HEK293T (cell line): ENCODE data around the gene LPIN1.

Experiments
- CTCF ChIA-PET: fragments of 350-600 bp; formaldehyde crosslinking; extraction: SDS; loops from one replicate; lab custom pipeline; 2021; ENCODE audit warnings: antibody characterized with exemption, inconsistent platforms; lab: Yijun Ruan, JAX
- POLR2A ChIA-PET: fragments of 350-600 bp; formaldehyde crosslinking; extraction: SDS; loops from one replicate; lab custom pipeline; 2020; ENCODE audit warnings: antibody characterized with exemption, inconsistent platforms; lab: Yijun Ruan, JAX
- DNase-seq: peaks from one replicate; pipeline ENCODE4 v3.0.0; 2012; ENCODE audit warnings: mixed read lengths; ENCODE audit errors: extremely low spot score
- ARNT ChIP-seq: fragments of 450-650 bp; IDR thresholded peaks from 2 replicates; pipeline ENCODE4 v1.6.1; 2017; ENCODE audit warnings: mild to moderate bottlenecking
- BHLHE40 ChIP-seq: fragments of 450-650 bp; IDR thresholded peaks from 2 replicates; pipeline ENCODE4 v1.6.1; 2016; ENCODE audit warnings: mild to moderate bottlenecking, moderate library complexity, borderline replicate concordance
- CTBP1 ChIP-seq: fragments of 450-650 bp; IDR thresholded peaks from 2 replicates; pipeline ENCODE4 v1.6.1; 2016; ENCODE audit warnings: borderline replicate concordance
- ELF4 ChIP-seq: fragments of 450-650 bp; IDR thresholded peaks from 2 replicates; pipeline ENCODE4 v1.6.1; 2017; ENCODE audit warnings: antibody characterized with exemption
- FOXA1 ChIP-seq: fragments of 450-650 bp; IDR thresholded peaks from 2 replicates; pipeline ENCODE4 v1.6.1; 2016; ENCODE audit warnings: mild to moderate bottlenecking
- FOXK2 ChIP-seq: fragments of 450-650 bp; IDR thresholded peaks from 2 replicates; pipeline ENCODE4 v1.6.1; 2016; ENCODE audit warnings: mild to moderate bottlenecking
- FOXM1 ChIP-seq: fragments of 450-650 bp; IDR thresholded peaks from 2 replicates; pipeline ENCODE4 v1.6.1; 2017; ENCODE audit warnings: mild to moderate bottlenecking, borderline replicate concordance
- HDGF ChIP-seq: fragments of 450-650 bp; IDR thresholded peaks from 2 replicates; pipeline ENCODE4 v1.6.1; 2017; ENCODE audit warnings: antibody characterized with exemption, borderline replicate concordance
- L3MBTL2 ChIP-seq: fragments of 450-650 bp; conservative IDR thresholded peaks from 2 replicates; pipeline ENCODE4 v1.6.1; 2016; ENCODE audit warnings: mild to moderate bottlenecking
- LEF1 ChIP-seq: fragments of 450-650 bp; IDR thresholded peaks from 2 replicates; pipeline ENCODE4 v1.6.1; 2017; ENCODE audit warnings: mild to moderate bottlenecking, borderline replicate concordance
- NFRKB ChIP-seq: fragments of 450-650 bp; IDR thresholded peaks from 2 replicates; pipeline ENCODE4 v1.6.1; 2016; ENCODE audit warnings: mild to moderate bottlenecking, moderate library complexity
- PKNOX1 ChIP-seq: fragments of 450-650 bp; IDR thresholded peaks from 2 replicates; pipeline ENCODE4 v1.6.1; 2016
- SP1 ChIP-seq: fragments of 450-650 bp; IDR thresholded peaks from 2 replicates; pipeline ENCODE4 v1.6.1; 2017
- SUZ12 ChIP-seq: fragments of 450-650 bp; IDR thresholded peaks from 2 replicates; pipeline ENCODE4 v1.6.1; 2016; ENCODE audit warnings: mild to moderate bottlenecking
- TARDBP ChIP-seq: fragments of 450-650 bp; IDR thresholded peaks from 2 replicates; pipeline ENCODE4 v1.6.1; 2016
- ZNF384 ChIP-seq: fragments of 450-650 bp; IDR thresholded peaks from 2 replicates; pipeline ENCODE4 v1.6.1; 2016

Gene LPIN1

GRCh38 chr2:11805920-11806319 lies 59.5 kb downstream of the LPIN1 start:
- ChIA-PET CTCF (interaction anchor here (1.1 kb wide), 1 partner anchor 61 kb away, joined by 3 read pairs; no protein-coding TSS in a partner anchor), POLR2A (no interaction called here)
- no peak for DNase-seq
- TF ChIP-seq CTBP1 (no peak), SUZ12 (no peak), FOXK2 (no peak), SP1 (no peak), LEF1 (no peak), NFRKB (no peak), ZNF384 (no peak), TARDBP (no peak), FOXA1 (no peak), L3MBTL2 (no peak), BHLHE40 (no peak), ELF4 (no peak), FOXM1 (no peak), ARNT (no peak), HDGF (no peak), PKNOX1 (no peak)

- POLR2A ChIA-PET, result no interaction called here
- DNase-seq, result no peak
- TF ChIP-seq TARDBP (no peak), LEF1 (no peak), PKNOX1 (no peak), ARNT (no peak), FOXK2 (no peak), SUZ12 (no peak), FOXA1 (no peak), SP1 (no peak), NFRKB (no peak), BHLHE40 (no peak), HDGF (no peak), CTBP1 (no peak), L3MBTL2 (no peak), FOXM1 (no peak), ELF4 (no peak), ZNF384 (no peak)
- CTCF ChIA-PET, result interaction anchor here (0.7 kb wide), 1 partner anchor 54 kb away, joined by 4 read pairs; no protein-coding TSS in a partner anchor
These were observed 61.0 kb downstream of the LPIN1 start for GRCh38 chr2:11807156-11808015.

GRCh38 chr2:11808016-11808400 lies 61.6 kb downstream of the LPIN1 start:
- no peak for TF ChIP-seq FOXM1
- TF ChIP-seq LEF1, result no peak
- no peak for DNase-seq
- POLR2A ChIA-PET, result no interaction called here
- CTCF ChIA-PET, result interaction anchor here (0.7 kb wide), 1 partner anchor 55 kb away, joined by 4 read pairs; no protein-coding TSS in a partner anchor

DNA sequence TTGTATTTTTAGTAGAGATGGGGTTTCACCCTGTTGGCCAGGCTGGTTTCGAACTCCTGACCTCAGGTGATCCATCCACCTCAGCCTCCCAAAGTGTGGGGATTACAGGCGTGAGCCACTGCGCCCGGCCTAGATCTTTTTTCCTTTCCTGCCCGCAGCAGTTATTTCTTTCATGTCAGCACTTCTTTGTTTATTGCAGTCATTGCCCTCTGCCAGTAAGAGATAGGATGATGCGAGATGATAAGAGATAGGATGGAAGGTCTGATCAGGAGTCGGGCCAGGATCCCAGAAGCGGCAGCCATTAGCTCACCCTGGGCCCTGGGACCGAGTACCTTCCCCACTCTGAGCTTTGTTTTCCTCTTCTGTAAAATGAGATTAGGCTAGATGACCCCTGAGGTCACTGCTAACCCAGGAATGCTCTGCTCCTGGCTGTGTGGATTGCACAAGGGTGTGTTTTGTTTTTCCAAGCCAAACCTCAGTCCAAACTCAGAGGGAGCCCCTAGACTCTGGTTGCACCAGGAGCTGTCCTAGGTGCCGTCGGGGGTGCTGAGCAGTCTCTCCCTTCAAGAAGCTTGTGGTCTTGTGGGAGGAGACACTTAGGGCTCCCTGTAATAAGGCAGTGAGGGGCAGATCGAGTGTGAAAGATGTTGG lies 63.3 kb downstream of the LPIN1 start:
- no peak for DNase-seq
- POLR2A ChIA-PET, result no interaction called here
- CTCF ChIA-PET, result interaction anchor here (0.8 kb wide), 1 partner anchor 8 kb away, joined by 3 read pairs; no protein-coding TSS in a partner anchor
- TF ChIP-seq FOXA1, result no peak
- no peak for TF ChIP-seq SP1
- TF ChIP-seq PKNOX1, result no peak
- no peak for TF ChIP-seq NFRKB
- no peak for TF ChIP-seq ZNF384
- no peak for TF ChIP-seq ARNT

GRCh38 chr2:11810237-11810977 lies 64.0 kb downstream of the LPIN1 start:
- CTCF ChIA-PET, result no interaction called here
- POLR2A ChIA-PET, result no interaction called here
- TF ChIP-seq ELF4 (no peak), PKNOX1 (no peak), L3MBTL2 (no peak), SP1 (no peak), HDGF (no peak), TARDBP (no peak), ZNF384 (no peak), FOXK2 (no peak), FOXA1 (no peak), SUZ12 (no peak), CTBP1 (no peak), NFRKB (no peak), ARNT (no peak), FOXM1 (no peak), BHLHE40 (no peak), LEF1 (no peak)
- no peak for DNase-seq
